ENCODE data around the gene FADS2. TPM values are rescaled to one million over a fixed set of nuclear protein-coding genes. Genes with fewer than 3 reads are reported as not detected.

FADS2 gene
- total and polyA plus RNA-seq, 2 experiments from 2014 or later, result 124 to 392 TPM

DNA sequence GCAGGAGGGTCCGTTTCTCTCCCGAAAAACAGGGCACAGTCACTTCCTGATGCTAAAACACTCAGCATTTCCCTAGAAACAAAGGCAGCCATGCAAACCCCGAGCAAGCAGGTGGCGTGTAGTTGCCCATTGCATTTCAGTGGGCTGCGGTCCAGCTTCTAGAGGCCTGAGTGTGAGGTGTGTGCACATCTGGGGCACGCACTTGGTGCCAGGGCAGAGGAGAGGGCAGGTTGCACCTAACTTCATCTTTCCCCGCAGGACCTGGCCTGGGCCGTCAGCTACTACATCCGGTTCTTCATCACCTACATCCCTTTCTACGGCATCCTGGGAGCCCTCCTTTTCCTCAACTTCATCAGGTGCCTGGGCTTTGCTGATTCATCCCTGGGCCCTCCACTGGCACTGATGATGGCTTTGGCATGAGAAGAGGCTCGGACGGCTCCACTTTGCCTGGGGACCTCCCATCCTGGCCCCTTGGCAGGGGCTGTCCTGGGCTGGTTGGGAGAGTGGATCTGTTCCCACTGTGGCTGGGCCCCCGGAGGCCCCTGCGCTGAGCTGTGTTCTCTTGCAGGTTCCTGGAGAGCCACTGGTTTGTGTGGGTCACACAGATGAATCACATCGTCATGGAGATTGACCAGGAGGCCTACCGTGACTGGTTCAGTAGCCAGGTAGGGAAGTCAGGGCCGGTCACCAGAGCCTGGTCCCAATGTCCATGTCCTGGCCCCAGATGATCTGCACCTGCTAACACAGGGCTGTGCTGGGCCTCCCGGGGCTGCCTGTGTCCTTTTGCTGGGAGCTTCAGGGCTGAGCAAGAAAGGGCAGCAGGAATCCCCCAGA is 34.8 kb downstream of the FADS2 start:
- TF ChIP-seq, protein P1, sequence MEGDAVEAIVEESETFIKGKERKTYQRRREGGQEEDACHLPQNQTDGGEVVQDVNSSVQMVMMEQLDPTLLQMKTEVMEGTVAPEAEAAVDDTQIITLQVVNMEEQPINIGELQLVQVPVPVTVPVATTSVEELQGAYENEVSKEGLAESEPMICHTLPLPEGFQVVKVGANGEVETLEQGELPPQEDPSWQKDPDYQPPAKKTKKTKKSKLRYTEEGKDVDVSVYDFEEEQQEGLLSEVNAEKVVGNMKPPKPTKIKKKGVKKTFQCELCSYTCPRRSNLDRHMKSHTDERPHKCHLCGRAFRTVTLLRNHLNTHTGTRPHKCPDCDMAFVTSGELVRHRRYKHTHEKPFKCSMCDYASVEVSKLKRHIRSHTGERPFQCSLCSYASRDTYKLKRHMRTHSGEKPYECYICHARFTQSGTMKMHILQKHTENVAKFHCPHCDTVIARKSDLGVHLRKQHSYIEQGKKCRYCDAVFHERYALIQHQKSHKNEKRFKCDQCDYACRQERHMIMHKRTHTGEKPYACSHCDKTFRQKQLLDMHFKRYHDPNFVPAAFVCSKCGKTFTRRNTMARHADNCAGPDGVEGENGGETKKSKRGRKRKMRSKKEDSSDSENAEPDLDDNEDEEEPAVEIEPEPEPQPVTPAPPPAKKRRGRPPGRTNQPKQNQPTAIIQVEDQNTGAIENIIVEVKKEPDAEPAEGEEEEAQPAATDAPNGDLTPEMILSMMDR (conservative IDR thresholded peaks at IDR 0.05; ENCODE audit: low read depth in 2 of 2), result no peak
- TF ChIP-seq EZH2phosphoT487 (IDR thresholded peaks at IDR 0.05; ENCODE audit: unreplicated experiment), result no peak
- no peak for TF ChIP-seq EZH2 (IDR thresholded peaks at IDR 0.05; ENCODE audit: low read depth, unreplicated experiment)
- TF ChIP-seq, protein P2, sequence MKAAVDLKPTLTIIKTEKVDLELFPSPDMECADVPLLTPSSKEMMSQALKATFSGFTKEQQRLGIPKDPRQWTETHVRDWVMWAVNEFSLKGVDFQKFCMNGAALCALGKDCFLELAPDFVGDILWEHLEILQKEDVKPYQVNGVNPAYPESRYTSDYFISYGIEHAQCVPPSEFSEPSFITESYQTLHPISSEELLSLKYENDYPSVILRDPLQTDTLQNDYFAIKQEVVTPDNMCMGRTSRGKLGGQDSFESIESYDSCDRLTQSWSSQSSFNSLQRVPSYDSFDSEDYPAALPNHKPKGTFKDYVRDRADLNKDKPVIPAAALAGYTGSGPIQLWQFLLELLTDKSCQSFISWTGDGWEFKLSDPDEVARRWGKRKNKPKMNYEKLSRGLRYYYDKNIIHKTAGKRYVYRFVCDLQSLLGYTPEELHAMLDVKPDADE (IDR thresholded peaks at IDR 0.05), result no peak
- no peak for TF ChIP-seq STAT1 (IDR thresholded peaks at IDR 0.05; ENCODE audit: unreplicated experiment)
- TF ChIP-seq JUNB (IDR thresholded peaks at IDR 0.05; ENCODE audit: unreplicated experiment), result no peak
- no peak for TF ChIP-seq ZNF331 (CRISPR knock-in tag; IDR thresholded peaks at IDR 0.05; ENCODE audit: low read depth)
- no peak for TF ChIP-seq NANOG (IDR thresholded peaks at IDR 0.05; ENCODE audit: borderline replicate concordance)
- TF ChIP-seq CREB1 (CRISPR knock-in tag; IDR thresholded peaks at IDR 0.05; ENCODE audit: low read depth), result no peak
- TF ChIP-seq, protein P3, sequence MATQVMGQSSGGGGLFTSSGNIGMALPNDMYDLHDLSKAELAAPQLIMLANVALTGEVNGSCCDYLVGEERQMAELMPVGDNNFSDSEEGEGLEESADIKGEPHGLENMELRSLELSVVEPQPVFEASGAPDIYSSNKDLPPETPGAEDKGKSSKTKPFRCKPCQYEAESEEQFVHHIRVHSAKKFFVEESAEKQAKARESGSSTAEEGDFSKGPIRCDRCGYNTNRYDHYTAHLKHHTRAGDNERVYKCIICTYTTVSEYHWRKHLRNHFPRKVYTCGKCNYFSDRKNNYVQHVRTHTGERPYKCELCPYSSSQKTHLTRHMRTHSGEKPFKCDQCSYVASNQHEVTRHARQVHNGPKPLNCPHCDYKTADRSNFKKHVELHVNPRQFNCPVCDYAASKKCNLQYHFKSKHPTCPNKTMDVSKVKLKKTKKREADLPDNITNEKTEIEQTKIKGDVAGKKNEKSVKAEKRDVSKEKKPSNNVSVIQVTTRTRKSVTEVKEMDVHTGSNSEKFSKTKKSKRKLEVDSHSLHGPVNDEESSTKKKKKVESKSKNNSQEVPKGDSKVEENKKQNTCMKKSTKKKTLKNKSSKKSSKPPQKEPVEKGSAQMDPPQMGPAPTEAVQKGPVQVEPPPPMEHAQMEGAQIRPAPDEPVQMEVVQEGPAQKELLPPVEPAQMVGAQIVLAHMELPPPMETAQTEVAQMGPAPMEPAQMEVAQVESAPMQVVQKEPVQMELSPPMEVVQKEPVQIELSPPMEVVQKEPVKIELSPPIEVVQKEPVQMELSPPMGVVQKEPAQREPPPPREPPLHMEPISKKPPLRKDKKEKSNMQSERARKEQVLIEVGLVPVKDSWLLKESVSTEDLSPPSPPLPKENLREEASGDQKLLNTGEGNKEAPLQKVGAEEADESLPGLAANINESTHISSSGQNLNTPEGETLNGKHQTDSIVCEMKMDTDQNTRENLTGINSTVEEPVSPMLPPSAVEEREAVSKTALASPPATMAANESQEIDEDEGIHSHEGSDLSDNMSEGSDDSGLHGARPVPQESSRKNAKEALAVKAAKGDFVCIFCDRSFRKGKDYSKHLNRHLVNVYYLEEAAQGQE (IDR thresholded peaks at IDR 0.05; ENCODE audit: unreplicated experiment), result no peak
- TF ChIP-seq, protein P4, sequence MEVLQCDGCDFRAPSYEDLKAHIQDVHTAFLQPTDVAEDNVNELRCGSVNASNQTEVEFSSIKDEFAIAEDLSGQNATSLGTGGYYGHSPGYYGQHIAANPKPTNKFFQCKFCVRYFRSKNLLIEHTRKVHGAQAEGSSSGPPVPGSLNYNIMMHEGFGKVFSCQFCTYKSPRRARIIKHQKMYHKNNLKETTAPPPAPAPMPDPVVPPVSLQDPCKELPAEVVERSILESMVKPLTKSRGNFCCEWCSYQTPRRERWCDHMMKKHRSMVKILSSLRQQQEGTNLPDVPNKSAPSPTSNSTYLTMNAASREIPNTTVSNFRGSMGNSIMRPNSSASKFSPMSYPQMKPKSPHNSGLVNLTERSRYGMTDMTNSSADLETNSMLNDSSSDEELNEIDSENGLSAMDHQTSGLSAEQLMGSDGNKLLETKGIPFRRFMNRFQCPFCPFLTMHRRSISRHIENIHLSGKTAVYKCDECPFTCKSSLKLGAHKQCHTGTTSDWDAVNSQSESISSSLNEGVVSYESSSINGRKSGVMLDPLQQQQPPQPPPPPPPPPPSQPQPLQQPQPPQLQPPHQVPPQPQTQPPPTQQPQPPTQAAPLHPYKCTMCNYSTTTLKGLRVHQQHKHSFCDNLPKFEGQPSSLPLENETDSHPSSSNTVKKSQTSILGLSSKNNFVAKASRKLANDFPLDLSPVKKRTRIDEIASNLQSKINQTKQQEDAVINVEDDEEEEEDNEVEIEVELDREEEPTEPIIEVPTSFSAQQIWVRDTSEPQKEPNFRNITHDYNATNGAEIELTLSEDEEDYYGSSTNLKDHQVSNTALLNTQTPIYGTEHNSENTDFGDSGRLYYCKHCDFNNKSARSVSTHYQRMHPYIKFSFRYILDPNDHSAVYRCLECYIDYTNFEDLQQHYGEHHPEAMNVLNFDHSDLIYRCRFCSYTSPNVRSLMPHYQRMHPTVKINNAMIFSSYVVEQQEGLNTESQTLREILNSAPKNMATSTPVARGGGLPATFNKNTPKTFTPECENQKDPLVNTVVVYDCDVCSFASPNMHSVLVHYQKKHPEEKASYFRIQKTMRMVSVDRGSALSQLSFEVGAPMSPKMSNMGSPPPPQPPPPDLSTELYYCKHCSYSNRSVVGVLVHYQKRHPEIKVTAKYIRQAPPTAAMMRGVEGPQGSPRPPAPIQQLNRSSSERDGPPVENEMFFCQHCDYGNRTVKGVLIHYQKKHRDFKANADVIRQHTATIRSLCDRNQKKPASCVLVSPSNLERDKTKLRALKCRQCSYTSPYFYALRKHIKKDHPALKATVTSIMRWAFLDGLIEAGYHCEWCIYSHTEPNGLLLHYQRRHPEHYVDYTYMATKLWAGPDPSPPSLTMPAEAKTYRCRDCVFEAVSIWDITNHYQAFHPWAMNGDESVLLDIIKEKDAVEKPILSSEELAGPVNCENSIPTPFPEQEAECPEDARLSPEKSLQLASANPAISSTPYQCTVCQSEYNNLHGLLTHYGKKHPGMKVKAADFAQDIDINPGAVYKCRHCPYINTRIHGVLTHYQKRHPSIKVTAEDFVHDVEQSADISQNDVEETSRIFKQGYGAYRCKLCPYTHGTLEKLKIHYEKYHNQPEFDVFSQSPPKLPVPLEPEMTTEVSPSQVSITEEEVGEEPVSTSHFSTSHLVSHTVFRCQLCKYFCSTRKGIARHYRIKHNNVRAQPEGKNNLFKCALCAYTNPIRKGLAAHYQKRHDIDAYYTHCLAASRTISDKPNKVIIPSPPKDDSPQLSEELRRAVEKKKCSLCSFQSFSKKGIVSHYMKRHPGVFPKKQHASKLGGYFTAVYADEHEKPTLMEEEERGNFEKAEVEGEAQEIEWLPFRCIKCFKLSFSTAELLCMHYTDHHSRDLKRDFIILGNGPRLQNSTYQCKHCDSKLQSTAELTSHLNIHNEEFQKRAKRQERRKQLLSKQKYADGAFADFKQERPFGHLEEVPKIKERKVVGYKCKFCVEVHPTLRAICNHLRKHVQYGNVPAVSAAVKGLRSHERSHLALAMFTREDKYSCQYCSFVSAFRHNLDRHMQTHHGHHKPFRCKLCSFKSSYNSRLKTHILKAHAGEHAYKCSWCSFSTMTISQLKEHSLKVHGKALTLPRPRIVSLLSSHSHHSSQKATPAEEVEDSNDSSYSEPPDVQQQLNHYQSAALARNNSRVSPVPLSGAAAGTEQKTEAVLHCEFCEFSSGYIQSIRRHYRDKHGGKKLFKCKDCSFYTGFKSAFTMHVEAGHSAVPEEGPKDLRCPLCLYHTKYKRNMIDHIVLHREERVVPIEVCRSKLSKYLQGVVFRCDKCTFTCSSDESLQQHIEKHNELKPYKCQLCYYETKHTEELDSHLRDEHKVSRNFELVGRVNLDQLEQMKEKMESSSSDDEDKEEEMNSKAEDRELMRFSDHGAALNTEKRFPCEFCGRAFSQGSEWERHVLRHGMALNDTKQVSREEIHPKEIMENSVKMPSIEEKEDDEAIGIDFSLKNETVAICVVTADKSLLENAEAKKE (CRISPR knock-in tag; IDR thresholded peaks at IDR 0.05), result no peak
- H3F3A ChIP-seq (replicated peaks; ENCODE audit: low read depth), result peaks cover 6% of the 10 kb centered on the region; the same call in 1 of the 2 replicates
- no peak for DNase-seq (ENCODE audit: low spot score)
- H3K4me3 ChIP-seq, result no peak overlapping the region
- Mint-ChIP-seq H3K4me3 (no peak overlapping the region), H3K4me1 (peaks cover 5% of the 10 kb centered on the region), H3K27me3 (ENCODE audit: insufficient read depth, low read depth, poor library complexity) (peaks cover 4% of the 10 kb centered on the region), H3K9me3 (no peaks in the 10 kb centered on the region; the same call in 2 of the 3 replicates), H3K36me3 (ENCODE audit: low read depth) (peaks cover 74% of the 10 kb centered on the region), H3K27ac (no peak overlapping the region)
- no peak overlapping the region for H3K4me2 ChIP-seq
- H3K36me3 ChIP-seq (ENCODE audit: insufficient read depth), result peaks cover 35% of the 10 kb centered on the region
- H4K20me1 ChIP-seq (replicated peaks; ENCODE audit: insufficient read depth), result peaks cover 5% of the 10 kb centered on the region
- H3K27ac ChIP-seq (ENCODE audit: low read depth), result no peak overlapping the region
- no peaks in the 10 kb centered on the region for H3K9me2 ChIP-seq (ENCODE audit: insufficient read depth)
- no peak for ATAC-seq
- 0 out of 2 replicates have a peak, but pooled peaks cover 3% of the 10 kb centered on the region for H3K79me2 ChIP-seq (replicated peaks; ENCODE audit: insufficient read depth)
- H3K27me3 ChIP-seq (ENCODE audit: insufficient read depth), result no peaks in the 10 kb centered on the region
- no peak overlapping the region for H2AFZ ChIP-seq
- H3K4me1 ChIP-seq (ENCODE audit: insufficient read depth), result no peaks in the 10 kb centered on the region
